Hepatocyte (in vitro differentiated cells): ENCODE measurements around the gene MAST4. TPM values are rescaled to one million over a fixed set of nuclear protein-coding genes. Genes with fewer than 3 reads are reported as not detected.
A peak's percentile ranks its signal among the peaks of the same experiment; 100 is the strongest.

Experiments
- DNase-seq: peaks from one replicate; pipeline ENCODE4 v3.0.0-alpha.2; 2016; ENCODE audit warnings: low spot score
- H2AFZ ChIP-seq: fragments of 200-600 bp; sonication (generic); 2 replicates; pipeline ENCODE4 v1.6.0; 2016; ENCODE audit warnings: antibody characterized with exemption, mild to moderate bottlenecking
- H3K27ac ChIP-seq: fragments of 200-600 bp; sonication (generic); 2 replicates; pipeline ENCODE4 v1.5.1; 2016; ENCODE audit warnings: mild to moderate bottlenecking
- H3K27me3 ChIP-seq: fragments of 200-600 bp; sonication (generic); 2 replicates; pipeline ENCODE4 v1.6.1; 2016
- H3K36me3 ChIP-seq: fragments of 200-600 bp; sonication (generic); replicated peaks from 2 replicates; pipeline ENCODE4 v1.5.1; 2016; ENCODE audit warnings: low read depth; ENCODE audit not compliant: insufficient read depth
- H3K4me1 ChIP-seq: fragments of 200-600 bp; sonication (generic); 2 replicates; pipeline ENCODE4 v1.5.1; 2016; ENCODE audit warnings: mild to moderate bottlenecking, moderate library complexity; ENCODE audit not compliant: insufficient read depth
- H3K4me2 ChIP-seq: fragments of 200-600 bp; sonication (generic); 2 replicates; pipeline ENCODE4 v1.6.0; 2016
- H3K4me3 ChIP-seq: fragments of 200-600 bp; sonication (generic); 2 replicates; pipeline ENCODE4 v1.5.1; 2016; ENCODE audit warnings: mild to moderate bottlenecking
- H3K79me2 ChIP-seq: fragments of 200-600 bp; sonication (generic); 2 replicates; pipeline ENCODE4 v1.6.0; 2017; ENCODE audit warnings: mild to moderate bottlenecking
- H3K9me2 ChIP-seq: fragments of 200-600 bp; sonication (generic); replicated peaks from 2 replicates; pipeline ENCODE4 v1.6.0; 2017; ENCODE audit warnings: mild to moderate bottlenecking; ENCODE audit not compliant: insufficient read depth
- H3K9me3 ChIP-seq: fragments of 200-600 bp; sonication (generic); 2 replicates; pipeline ENCODE4 v1.5.1; 2016; ENCODE audit warnings: low read depth, mild to moderate bottlenecking
- H4K20me1 ChIP-seq: fragments of 200-600 bp; sonication (generic); 2 replicates; pipeline ENCODE4 v1.6.0; 2016; ENCODE audit warnings: mild to moderate bottlenecking; ENCODE audit not compliant: insufficient read depth, poor library complexity, severe bottlenecking
- EZH2 ChIP-seq: fragments of 200-600 bp; sonication (generic); IDR thresholded peaks from 2 replicates; pipeline ENCODE4 v1.6.1; 2016; ENCODE audit warnings: antibody characterized with exemption, mild to moderate bottlenecking, borderline replicate concordance
- EZH2phosphoT487 ChIP-seq: fragments of 200-600 bp; sonication (generic); IDR thresholded peaks from one replicate; pipeline ENCODE4 v1.6.1; 2018; ENCODE audit warnings: antibody characterized with exemption, mild to moderate bottlenecking, low read depth, moderate library complexity; ENCODE audit not compliant: unreplicated experiment, severe bottlenecking
- WGBS: methylation state at CpG from one replicate; pipeline ENCODE4 v1.1.6; 2016; ENCODE audit warnings: low lambda C conversion rate; ENCODE audit errors: missing lambda C conversion rate; 5-methylcytosine and 5-hydroxymethylcytosine counted together
- polyA plus RNA-seq: library from polyadenylated mRNA; unstranded; fragments of >200 nt; fragmentation: Nextera tagmentation; extraction: Ambion mirVana; gene quantifications from 2 replicates; pipeline ENCODE4 v1.2.1, GENCODE V29; 2016
- total RNA-seq: library from RNA; depleted of rRNA; stranded (reverse); fragments of >200 nt; gene quantifications from 2 replicates; pipeline ENCODE4 v1.2.3, GENCODE V29; 2014
- TF ChIP-seq, protein P1 (sequence below): fragments of 200-600 bp; sonication (generic); IDR thresholded peaks from 2 replicates; pipeline ENCODE4 v1.5.1; 2016; ENCODE audit warnings: antibody characterized with exemption, mild to moderate bottlenecking; ENCODE audit not compliant: poor library complexity

The MAST4 gene
- total and polyA plus RNA-seq, 2 experiments from 2014 or later, result 11.7 to 13.2 TPM

GRCh38 chr5:66891184-66891925 lies 295.2 kb downstream of the MAST4 start:
- H3K27me3 ChIP-seq, result no peaks in the 10 kb centered on the region
- H3K4me2 ChIP-seq, result no peak overlapping the region
- H3K36me3 ChIP-seq, result no peaks in the 10 kb centered on the region
- no peaks in the 10 kb centered on the region for H3K9me3 ChIP-seq
- H4K20me1 ChIP-seq, result no peaks in the 10 kb centered on the region
- TF ChIP-seq EZH2 (no peak), EZH2phosphoT487 (no peak)
- TF ChIP-seq, protein P1, sequence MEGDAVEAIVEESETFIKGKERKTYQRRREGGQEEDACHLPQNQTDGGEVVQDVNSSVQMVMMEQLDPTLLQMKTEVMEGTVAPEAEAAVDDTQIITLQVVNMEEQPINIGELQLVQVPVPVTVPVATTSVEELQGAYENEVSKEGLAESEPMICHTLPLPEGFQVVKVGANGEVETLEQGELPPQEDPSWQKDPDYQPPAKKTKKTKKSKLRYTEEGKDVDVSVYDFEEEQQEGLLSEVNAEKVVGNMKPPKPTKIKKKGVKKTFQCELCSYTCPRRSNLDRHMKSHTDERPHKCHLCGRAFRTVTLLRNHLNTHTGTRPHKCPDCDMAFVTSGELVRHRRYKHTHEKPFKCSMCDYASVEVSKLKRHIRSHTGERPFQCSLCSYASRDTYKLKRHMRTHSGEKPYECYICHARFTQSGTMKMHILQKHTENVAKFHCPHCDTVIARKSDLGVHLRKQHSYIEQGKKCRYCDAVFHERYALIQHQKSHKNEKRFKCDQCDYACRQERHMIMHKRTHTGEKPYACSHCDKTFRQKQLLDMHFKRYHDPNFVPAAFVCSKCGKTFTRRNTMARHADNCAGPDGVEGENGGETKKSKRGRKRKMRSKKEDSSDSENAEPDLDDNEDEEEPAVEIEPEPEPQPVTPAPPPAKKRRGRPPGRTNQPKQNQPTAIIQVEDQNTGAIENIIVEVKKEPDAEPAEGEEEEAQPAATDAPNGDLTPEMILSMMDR, result no peak
- H3K4me3 ChIP-seq, result no peak overlapping the region
- H3K9me2 ChIP-seq, result no peaks in the 10 kb centered on the region
- WGBS, result 66% methylated on average over 3 of the region's 3 CpGs
- no peaks in the 10 kb centered on the region for H3K79me2 ChIP-seq
- no peak overlapping the region for H2AFZ ChIP-seq
- peak overlapping the region; percentile 25 for H3K27ac ChIP-seq
- H3K4me1 ChIP-seq, result no peaks in the 10 kb centered on the region
- DNase-seq, result peak; percentile 12

DNA sequence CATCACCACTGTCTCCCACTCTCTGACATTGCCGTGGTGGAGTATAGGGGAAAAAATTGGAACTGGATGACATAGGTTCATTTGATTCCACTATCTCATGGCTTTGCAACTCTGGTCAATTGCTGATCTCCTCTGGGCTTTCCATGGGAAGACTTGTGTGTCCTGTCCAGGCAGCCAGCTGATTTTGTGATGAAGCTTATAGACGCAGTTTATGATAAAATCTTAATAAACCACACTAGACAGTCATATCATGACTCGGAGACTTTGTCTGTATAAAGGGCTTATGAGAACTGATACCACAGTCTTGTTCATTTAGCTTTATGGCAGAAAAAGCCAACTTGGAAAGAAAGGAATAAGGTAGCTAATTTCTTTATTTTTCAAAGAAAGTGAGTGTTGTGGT lies 296.5 kb downstream of the MAST4 start:
- H2AFZ ChIP-seq, result no peak overlapping the region
- peaks cover 3% of the 10 kb centered on the region for H3K4me1 ChIP-seq
- H3K9me3 ChIP-seq, result no peaks in the 10 kb centered on the region
- no peaks in the 10 kb centered on the region for H3K36me3 ChIP-seq
- H3K27me3 ChIP-seq, result no peaks in the 10 kb centered on the region
- H3K4me3 ChIP-seq, result no peak overlapping the region
- H3K79me2 ChIP-seq, result no peaks in the 10 kb centered on the region
- no peaks in the 10 kb centered on the region for H3K9me2 ChIP-seq
- no peak overlapping the region for H3K27ac ChIP-seq
- no peak overlapping the region for H3K4me2 ChIP-seq
- no peaks in the 10 kb centered on the region for H4K20me1 ChIP-seq
- 69% methylated on average over 3 of the region's 3 CpGs for WGBS
- TF ChIP-seq EZH2 (no peak), EZH2phosphoT487 (no peak)
- TF ChIP-seq, protein P1, result no peak
- no peak for DNase-seq

DNA sequence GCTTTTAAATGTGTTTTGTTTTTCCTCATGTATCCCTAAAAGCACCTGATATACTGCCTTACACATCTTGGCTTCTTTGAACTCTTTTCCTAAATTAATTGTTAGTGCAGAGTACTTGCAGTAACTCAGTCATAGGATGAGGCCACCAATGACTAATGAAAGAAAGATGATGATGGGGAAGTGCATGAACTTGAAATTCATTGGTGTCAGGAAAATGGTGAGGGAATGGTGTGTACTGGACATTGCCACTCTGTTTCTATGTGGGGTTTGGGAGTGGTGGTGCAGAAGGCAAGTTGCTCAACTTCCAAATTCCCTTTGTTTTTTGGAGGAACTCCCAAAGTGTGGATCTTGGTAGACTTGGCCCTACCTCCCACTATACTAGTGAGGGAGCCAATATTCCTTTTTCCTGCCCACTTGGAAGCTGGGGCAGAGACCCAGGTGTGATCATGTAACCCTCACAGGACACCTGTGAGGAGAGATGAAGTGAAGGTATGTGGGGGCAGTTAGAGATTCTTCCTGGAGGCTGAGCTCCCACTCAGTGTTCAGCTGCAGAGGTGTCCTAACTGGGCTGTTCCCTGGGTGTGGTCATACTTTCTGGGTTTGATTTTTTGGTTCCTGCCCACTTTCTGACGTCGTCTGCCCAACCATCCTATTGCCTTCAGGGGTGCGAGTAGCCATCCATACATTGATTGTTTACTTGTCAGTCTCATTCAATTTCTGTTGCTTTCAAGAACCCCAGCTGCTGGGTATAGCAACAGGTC lies 298.5 kb downstream of the MAST4 start:
- no peaks in the 10 kb centered on the region for H3K9me3 ChIP-seq
- TF ChIP-seq EZH2 (no peak), EZH2phosphoT487 (no peak)
- TF ChIP-seq, protein P1, result no peak
- H2AFZ ChIP-seq, result no peak overlapping the region
- no peak overlapping the region for H3K4me3 ChIP-seq
- no peaks in the 10 kb centered on the region for H3K79me2 ChIP-seq
- H3K27me3 ChIP-seq, result no peaks in the 10 kb centered on the region
- WGBS, result 98% methylated on average over 3 of the region's 3 CpGs
- no peaks in the 10 kb centered on the region for H4K20me1 ChIP-seq
- peaks cover 7% of the 10 kb centered on the region for H3K4me1 ChIP-seq
- no peak overlapping the region for H3K27ac ChIP-seq
- H3K36me3 ChIP-seq, result no peaks in the 10 kb centered on the region
- no peak overlapping the region for H3K4me2 ChIP-seq
- H3K9me2 ChIP-seq, result no peaks in the 10 kb centered on the region
- no peak for DNase-seq
